NCI-H146 (cell line): ENCODE measurements around the gene ULBP1.
"Not testable (repeated sequence)": the region's sequence is repeated elsewhere in the genome, so short reads cannot be mapped to it uniquely, and the experiment has no call there.

ENCODE experiments used
- DNase-seq: peaks from one replicate; lab custom pipeline; 2025; lab: John Stamatoyannopoulos, UW

The ULBP1 gene

DNA sequence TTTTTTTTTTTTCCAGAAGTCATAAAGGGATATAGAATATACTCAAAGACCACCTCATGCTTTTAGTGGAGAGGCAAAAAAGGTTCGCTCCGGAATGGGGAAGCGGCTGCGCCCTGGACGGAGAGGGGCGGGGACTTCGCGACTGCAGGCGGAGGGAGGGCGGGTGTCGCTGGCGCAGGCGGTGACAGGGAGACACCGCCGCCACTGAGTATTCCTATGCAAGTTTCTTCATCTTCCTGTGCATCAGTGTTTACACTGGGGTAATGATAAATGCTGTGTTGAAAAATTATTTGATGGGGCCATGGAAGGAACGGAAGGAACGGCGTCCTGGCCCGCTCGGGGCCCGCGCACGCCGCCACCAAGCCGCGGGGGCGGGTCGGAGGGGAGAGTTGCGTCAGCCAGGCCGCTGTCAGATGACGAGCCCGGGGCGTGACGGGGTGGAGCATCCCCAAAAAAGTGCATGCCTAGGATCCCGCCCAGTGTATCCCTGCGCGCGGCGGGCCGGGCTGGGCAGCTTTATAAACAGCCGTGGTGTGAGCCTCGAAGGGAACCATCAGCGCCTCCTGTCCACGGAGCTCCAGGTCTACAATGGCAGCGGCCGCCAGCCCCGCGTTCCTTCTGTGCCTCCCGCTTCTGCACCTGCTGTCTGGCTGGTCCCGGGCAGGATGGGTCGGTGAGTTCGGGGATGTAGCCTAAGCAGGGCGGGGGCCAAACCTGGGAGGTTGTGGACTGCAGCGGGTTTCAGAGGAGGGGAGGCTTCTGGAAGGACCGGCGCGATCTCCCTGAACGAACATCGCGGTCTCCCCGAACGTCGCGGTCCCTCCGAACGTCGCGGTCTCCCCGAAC, at the start of gene ULBP1:
ULBP1 (plus strand) TSS at position 482 of the 846 bp plus-strand sequence; CDS start at position 589, 107 bp downstream.
- peak; percentile 92 for DNase-seq

DNA sequence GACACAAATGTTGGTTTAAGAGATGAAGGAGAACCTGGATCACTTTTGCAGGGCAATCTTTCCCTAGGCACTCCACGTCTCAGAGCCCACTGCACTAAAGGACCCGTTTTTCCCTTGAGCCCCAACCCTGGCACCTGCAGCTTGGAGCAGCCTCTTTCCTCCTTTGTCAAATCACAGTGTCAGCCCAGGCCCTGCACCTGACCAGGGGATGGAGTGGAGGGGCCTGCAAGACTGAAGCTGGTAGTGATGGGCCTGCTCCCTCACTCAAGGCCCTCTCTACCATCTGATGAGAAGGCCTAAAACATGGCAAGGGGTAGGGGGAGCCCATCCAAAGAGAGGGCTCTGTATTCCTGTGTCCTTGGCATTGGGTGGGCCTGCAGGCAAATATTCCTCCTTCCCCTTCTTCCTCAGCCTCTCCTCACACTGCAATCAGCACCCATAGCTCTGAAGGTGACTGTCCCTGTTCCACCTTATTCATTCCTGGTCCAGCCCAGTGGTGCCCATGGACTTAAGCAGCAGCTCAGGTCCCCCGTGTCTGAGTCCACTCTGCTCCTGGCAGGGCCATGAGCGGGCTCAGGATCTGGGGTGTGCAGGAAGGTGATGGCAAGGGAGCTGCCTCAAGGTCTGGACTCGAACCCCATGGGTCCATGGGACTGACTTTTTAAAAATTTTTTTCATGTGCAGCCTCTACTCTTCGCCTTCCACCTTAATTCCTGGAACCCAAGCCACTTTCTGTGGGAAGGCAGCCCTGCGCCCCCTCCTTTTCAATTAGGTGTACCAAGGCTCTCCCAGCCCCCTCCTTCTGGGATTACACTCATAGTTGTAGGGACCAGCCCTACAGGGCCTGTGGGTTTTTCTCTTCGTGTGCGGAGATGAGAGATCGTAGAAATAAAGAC, 47.5 kb upstream of the ULBP1 start:
- no peak for DNase-seq

DNA sequence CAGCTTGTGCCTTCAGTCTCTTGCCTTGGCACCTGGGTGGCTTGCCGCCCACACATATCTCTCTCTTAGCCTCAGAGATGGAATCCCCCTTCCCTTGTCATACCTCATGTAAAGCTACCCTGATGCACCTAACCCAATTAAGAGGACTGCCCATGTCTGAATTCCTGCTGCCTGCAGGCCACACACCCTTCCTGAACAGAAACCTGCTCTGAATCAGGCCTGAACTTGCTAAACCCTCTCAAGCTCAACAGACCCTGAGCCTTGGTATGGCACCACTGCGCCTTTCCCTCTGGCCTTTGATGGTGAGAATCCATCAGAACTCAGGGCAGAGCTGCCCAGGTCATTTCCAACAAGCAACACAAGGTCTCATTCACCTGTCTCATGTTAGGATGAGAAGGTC, 46.1 kb upstream of the ULBP1 start:
- no peak for DNase-seq

DNA sequence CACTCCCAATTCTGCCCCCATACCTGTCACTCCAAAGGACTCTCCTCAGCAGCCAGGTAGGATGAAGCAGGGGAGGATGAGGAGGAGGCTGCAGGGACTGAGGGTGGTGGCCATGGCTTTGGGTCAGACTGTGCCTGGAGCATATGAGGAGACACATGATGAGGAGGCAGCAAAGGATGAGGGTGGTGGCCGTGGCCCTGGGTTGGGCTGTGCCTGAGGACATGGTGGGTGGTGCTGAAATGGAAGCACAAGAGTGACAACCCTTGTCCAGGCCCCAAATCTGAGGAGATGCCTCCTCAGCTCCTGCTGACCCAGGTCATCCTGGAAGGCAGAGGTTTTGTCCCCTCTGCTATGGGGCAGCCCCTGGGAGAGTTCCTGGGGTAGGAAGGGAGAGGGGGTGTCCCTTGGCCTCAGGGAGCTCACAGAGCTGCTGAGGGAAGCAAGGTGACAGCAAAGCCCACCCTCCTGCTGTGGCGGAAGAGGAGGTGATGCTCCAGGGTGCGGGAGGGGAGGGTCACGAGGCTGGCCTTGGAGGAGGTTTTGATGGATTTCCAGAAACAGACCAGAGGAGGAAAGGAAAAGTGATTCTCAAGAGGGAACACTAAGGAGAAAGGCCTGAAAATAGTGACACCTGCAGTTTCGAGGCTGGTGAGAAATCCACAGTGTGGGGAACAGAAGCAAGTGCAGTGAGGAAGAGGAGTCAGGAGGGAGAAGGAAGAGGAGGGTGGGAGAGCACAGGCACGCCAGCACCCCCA, 45.4 kb upstream of the ULBP1 start:
- DNase-seq = no peak

DNA sequence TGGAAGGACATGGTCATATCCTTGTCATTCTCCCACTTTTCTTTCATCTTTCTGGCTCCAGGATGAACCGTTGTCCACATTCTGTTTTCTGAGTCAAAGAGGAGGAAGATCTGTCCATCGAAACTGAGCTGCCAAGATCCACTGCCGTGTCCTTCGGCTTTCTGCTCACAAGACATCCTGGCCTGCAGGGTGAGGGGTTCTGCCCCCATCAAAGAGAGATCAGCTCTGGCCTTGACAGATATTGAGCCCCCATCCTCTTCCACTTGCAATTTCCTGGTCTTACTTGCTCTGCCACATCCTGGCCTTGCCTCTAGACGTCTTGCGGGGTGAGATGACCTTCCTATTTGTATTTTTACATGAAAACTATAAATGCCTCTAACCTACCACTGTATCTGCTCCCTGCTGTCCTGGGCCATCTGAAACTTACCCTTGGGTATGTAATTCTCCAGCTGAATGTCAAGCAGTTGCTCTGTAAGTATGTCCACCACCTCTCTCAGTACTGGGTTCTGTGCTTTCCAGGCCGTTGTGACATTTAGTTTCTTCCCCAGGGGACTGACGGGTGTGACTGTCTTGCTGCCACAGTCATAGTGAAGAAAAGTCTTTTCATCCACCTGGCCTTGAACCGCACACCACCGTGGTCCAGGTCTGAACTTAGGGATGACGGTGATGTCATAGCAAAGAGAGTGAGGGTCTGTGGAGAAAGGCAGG, 44.5 kb upstream of the ULBP1 start:
- DNase-seq = not testable (repeated sequence)

DNA sequence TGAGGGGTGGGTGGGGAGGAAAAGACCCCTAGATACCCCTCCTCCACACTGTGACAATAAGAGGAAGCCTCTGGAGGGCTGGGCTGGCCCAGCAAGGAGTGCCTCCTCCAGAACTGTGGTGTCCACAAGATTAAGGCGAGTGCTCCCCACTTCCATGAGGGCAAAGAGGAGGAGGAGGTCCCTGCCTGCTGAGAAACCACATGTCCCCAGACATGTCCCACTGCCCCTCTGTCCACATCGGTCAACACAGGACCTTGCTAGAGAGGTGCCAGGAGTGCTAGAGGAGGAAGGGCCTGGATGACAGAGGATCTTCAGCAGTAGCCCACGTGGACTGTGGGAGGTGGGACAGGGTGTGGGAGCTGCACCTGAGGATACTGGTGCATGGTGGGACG, 43.9 kb upstream of the ULBP1 start:
- DNase-seq = no peak

DNA sequence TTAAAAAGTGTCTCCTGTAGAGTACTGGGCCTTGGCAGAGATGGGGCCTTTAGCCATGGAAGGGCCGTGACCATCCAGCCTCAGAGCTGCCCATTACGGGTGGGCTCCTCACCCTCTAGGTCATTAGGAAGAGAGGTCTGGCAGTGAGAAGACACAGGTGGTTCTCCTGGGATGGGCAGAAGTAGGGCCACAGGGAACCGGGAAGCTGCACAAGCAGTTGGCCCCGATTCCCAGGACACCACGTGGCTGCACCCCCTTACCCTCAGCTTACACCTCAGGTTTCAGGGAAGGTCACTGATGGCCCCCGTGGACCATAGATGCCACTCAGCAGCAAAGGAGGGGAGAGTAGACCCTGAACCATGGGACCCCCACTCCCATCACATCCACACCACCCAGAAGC, 42.4 kb upstream of the ULBP1 start:
- no peak for DNase-seq

DNA sequence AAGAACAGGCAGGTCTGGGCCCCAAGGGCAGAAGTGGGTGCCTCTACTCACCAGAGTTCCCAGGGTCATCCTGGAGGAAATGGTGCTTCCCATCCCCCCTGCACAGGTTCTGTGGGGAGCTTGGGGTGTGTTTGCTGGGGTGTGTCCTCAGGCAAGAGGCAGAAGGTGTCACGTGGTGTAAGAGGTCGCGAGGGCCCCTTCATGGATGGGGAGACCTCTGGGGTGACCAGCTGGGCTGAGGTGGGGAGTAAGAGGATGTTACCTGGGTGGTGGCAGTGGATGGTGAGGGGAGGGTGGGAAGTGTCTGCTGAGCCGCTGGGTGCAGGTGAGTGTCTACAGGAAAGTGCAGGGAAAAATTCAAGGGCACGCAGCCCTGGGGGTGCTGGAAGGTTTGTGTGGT, 41.7 kb upstream of the ULBP1 start:
- DNase-seq = not testable (repeated sequence)

GRCh38 chr6:149922642-149923326, 41.0 kb upstream of the ULBP1 start, which contains the start of gene RAET1G:
Gene RAET1G, minus strand, starts transcription at chr6:149923121. Its CDS starts 111 bp downstream, at chr6:149923010.
- peak; percentile 92 for DNase-seq

DNA sequence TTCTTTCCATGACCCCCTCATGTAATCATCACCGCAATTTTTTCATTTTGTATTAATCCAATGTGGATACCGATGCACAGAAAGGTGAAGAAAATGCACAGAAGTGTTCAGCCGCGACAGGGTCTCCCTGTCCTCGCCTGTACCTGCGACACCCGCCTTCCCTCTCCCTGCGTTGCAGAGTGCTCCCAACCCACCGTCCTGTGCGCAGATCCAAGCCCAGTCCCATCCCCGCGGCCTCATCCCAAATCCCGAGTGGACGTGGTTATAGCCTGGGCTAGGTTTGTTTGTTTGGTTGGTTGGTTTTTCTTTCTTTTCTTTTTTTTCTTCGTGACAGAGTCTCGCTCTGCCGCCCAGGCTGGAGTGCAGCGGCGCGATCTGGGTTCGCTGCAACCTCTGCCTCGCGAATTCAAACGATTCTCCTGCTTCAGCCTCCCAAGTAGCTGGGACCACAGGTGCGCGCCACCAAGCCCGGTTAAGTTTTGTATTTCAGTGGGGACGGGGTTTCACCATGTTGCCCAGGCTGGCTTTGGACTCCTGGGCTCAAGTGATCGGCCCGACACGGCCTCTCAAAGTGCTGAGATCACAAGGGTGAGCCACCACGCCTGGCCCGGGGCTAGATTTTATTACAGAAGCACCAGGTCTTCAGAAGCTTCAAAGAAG, 40.3 kb upstream of the ULBP1 start:
- DNase-seq = no peak

GRCh38 chr6:149924206-149924932, 39.4 kb upstream of the ULBP1 start:
- DNase-seq = no peak

DNA sequence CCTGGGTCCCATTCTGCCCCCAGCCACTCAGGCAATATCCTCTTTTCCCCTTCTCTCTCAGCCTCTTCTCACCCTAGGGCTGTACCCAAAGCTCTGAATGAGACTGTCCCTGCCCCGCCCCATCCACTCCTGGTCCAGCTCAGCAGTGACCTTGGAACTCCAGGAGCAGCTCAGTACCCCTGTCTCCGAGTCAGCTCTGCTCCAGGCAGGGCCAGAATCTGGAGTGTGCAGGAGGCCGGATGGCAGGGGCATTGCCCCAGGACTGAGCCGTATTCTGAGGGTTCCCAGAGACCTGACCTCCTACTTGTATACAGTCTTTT, 38.9 kb upstream of the ULBP1 start:
- DNase-seq = no peak

GRCh38 chr6:149925253-149925973, 38.3 kb upstream of the ULBP1 start:
- no peak for DNase-seq

- peak; percentile 87 for DNase-seq
Observed at GRCh38 chr6:149925974-149926777, 37.6 kb upstream of the ULBP1 start.

DNA sequence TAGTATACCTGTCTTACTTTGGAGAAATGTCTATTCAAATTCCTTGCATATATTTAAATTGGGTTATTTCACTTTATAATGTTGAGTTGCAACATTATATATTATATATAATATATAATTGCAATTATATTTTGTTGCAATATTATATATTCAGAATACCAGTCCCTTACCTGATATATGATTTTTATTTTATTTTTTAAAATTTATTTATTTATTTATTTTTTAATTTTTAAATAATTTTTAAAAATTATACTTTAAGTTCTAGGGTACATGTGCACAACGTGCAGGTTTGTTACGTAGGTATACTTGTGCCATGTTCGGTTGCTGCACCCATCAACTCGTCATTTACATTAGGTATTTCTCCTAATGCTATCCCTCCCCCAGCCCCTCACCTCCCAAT, 36.7 kb upstream of the ULBP1 start:
- DNase-seq = not testable (repeated sequence)

GRCh38 chr6:149929422-149929821, 34.3 kb upstream of the ULBP1 start:
- DNase-seq = peak; percentile 22

- DNase-seq = no peak
Observed at GRCh38 chr6:149931501-149931900, 32.2 kb upstream of the ULBP1 start.

GRCh38 chr6:149933036-149933435, 30.7 kb upstream of the ULBP1 start:
- no peak for DNase-seq
